H9 (cell line): ENCODE results near the gene GJB2. TPM values are rescaled to one million over a fixed set of nuclear protein-coding genes. Genes with fewer than 3 reads are reported as not detected.
A peak's percentile ranks its signal among the peaks of the same experiment; 100 is the strongest.

ENCODE experiments used
- DNase-seq: peaks from one replicate; pipeline ENCODE4 v3.0.0-alpha.2; 2017
- H2AFZ ChIP-seq: one replicate; pipeline ENCODE4 v1.6.1; 2013; ENCODE audit warnings: mild to moderate bottlenecking, low read length, control low read depth, moderate library complexity
- H2AK5ac ChIP-seq: 2 replicates; pipeline ENCODE4 v1.6.1; 2013; ENCODE audit warnings: low read length, control low read depth, mixed read lengths; ENCODE audit not compliant: insufficient read length
- H2BK120ac ChIP-seq: one replicate; pipeline ENCODE4 v1.6.1; 2013; ENCODE audit warnings: low read depth, mild to moderate bottlenecking, low read length, control low read depth, inconsistent platforms; ENCODE audit not compliant: poor library complexity, severe bottlenecking
- H2BK12ac ChIP-seq: 2 replicates; pipeline ENCODE4 v1.6.1; 2013; ENCODE audit warnings: low read length, control low read depth, mixed read lengths, low read depth; ENCODE audit not compliant: insufficient read length
- H2BK15ac ChIP-seq: 2 replicates; pipeline ENCODE4 v1.6.1; 2013; ENCODE audit warnings: low read depth, low read length, control low read depth
- H2BK20ac ChIP-seq: one replicate; pipeline ENCODE4 v1.6.1; 2013; ENCODE audit warnings: low read depth, mild to moderate bottlenecking, low read length, control low read depth, inconsistent platforms; ENCODE audit not compliant: poor library complexity, severe bottlenecking
- H2BK5ac ChIP-seq: 2 replicates; pipeline ENCODE4 v1.6.1; 2013; ENCODE audit warnings: low read length, control low read depth, mixed read lengths; ENCODE audit not compliant: insufficient read length
- H3K14ac ChIP-seq: 2 replicates; pipeline ENCODE4 v1.6.1; 2013; ENCODE audit warnings: low read length, control low read depth; ENCODE audit not compliant: insufficient read depth
- H3K18ac ChIP-seq: 2 replicates; pipeline ENCODE4 v1.6.1; 2013; ENCODE audit warnings: low read depth, mild to moderate bottlenecking, mixed read lengths, low read length, control low read depth; ENCODE audit not compliant: insufficient read length
- H3K23ac ChIP-seq: 2 replicates; pipeline ENCODE4 v1.6.1; 2013; ENCODE audit warnings: low read length, control low read depth, mixed read lengths, low read depth; ENCODE audit not compliant: insufficient read length
- H3K23me2 ChIP-seq: 2 replicates; pipeline ENCODE4 v1.6.1; 2013; ENCODE audit warnings: low read depth, mild to moderate bottlenecking, mixed read lengths, low read length, control low read depth; ENCODE audit not compliant: insufficient read length, poor library complexity, severe bottlenecking
- H3K27ac ChIP-seq: 2 replicates; pipeline ENCODE4 v1.5.1; 2013; ENCODE audit warnings: low read length, control low read depth, mixed read lengths, low read depth; ENCODE audit not compliant: insufficient read length
- H3K27me3 ChIP-seq: 2 replicates; pipeline ENCODE4 v1.6.1; 2013; ENCODE audit warnings: low read length, control low read depth, inconsistent platforms; ENCODE audit not compliant: insufficient read depth
- H3K4ac ChIP-seq: 2 replicates; pipeline ENCODE4 v1.6.1; 2013; ENCODE audit warnings: low read depth, mild to moderate bottlenecking, control low read depth, inconsistent platforms, low read length, moderate library complexity
- H3K4me1 ChIP-seq: 2 replicates; pipeline ENCODE4 v1.6.1; 2013; ENCODE audit warnings: low read length, control low read depth, inconsistent platforms; ENCODE audit not compliant: insufficient read depth
- H3K4me2 ChIP-seq: 2 replicates; pipeline ENCODE4 v1.6.1; 2013; ENCODE audit warnings: low read length, control low read depth, mixed read lengths; ENCODE audit not compliant: insufficient read length, insufficient read depth
- H3K56ac ChIP-seq: 2 replicates; pipeline ENCODE4 v1.6.1; 2013; ENCODE audit warnings: low read depth, mild to moderate bottlenecking, mixed read lengths, low read length, control low read depth; ENCODE audit not compliant: insufficient read length
- H3K79me1 ChIP-seq: 2 replicates; pipeline ENCODE4 v1.6.1; 2013; ENCODE audit warnings: low read depth, mild to moderate bottlenecking, moderate library complexity, low read length, control low read depth, inconsistent platforms; ENCODE audit not compliant: insufficient read depth, poor library complexity, severe bottlenecking
- H3K79me2 ChIP-seq: 2 replicates; pipeline ENCODE4 v1.6.1; 2013; ENCODE audit warnings: low read length, control low read depth, inconsistent platforms; ENCODE audit not compliant: insufficient read depth
- H3K9ac ChIP-seq: 2 replicates; pipeline ENCODE4 v1.6.1; 2013; ENCODE audit warnings: low read length, control low read depth, mixed read lengths; ENCODE audit not compliant: insufficient read length; ENCODE audit errors: extremely low read depth
- H3K9me3 ChIP-seq: one replicate; pipeline ENCODE4 v1.6.1; 2013; ENCODE audit warnings: low read depth, low read length, inconsistent platforms; ENCODE audit not compliant: control insufficient read depth
- H3T11ph ChIP-seq: one replicate; pipeline ENCODE4 v1.6.1; 2013; ENCODE audit warnings: mild to moderate bottlenecking, low read length, control low read depth, inconsistent platforms
- H4K20me1 ChIP-seq: one replicate; pipeline ENCODE4 v1.6.1; 2013; ENCODE audit not compliant: control insufficient read depth, insufficient read length, insufficient read depth
- H4K5ac ChIP-seq: 2 replicates; pipeline ENCODE4 v1.6.1; 2013; ENCODE audit warnings: low read depth, mild to moderate bottlenecking, mixed read lengths, low read length, control low read depth; ENCODE audit not compliant: insufficient read length
- H4K8ac ChIP-seq: replicated peaks from 2 replicates; pipeline ENCODE4 v1.6.1; 2013; ENCODE audit warnings: low read length, control low read depth, mixed read lengths, low read depth; ENCODE audit not compliant: insufficient read length
- H4K91ac ChIP-seq: 2 replicates; pipeline ENCODE4 v1.6.1; 2013; ENCODE audit warnings: low read depth, mild to moderate bottlenecking, moderate library complexity, mixed read lengths, low read length, control low read depth; ENCODE audit not compliant: insufficient read length
- H3K27ac Mint-ChIP-seq, 3 experiments: 2 replicates in 2 of 3; 3 replicates in 1 of 3; pipeline ENCODE4 v1.8.0; 2020 to 2021; ENCODE audit warnings: mixed read lengths in 3 of 3, mild to moderate bottlenecking in 1 of 3, moderate library complexity in 1 of 3
- H3K27me3 Mint-ChIP-seq: 2 replicates; pipeline ENCODE4 v1.8.0; 2021; ENCODE audit warnings: low read depth, mild to moderate bottlenecking, moderate library complexity, mixed read lengths
- H3K36me3 Mint-ChIP-seq, 3 experiments: 2 replicates in 2 of 3; 3 replicates in 1 of 3; pipeline ENCODE4 v1.8.0; 2020 to 2021; ENCODE audit warnings: low read depth in 3 of 3, mixed read lengths in 3 of 3; ENCODE audit not compliant: insufficient read depth in 1 of 3
- H3K4me1 Mint-ChIP-seq, 2 experiments: 2 replicates each; pipeline ENCODE4 v1.8.0; 2020; ENCODE audit warnings: mixed read lengths in 2 of 2
- H3K4me3 Mint-ChIP-seq, 2 experiments: 2 replicates in 1 of 2; 3 replicates in 1 of 2; pipeline ENCODE4 v1.8.0; 2020 to 2021; ENCODE audit warnings: mild to moderate bottlenecking in 2 of 2, mixed read lengths in 2 of 2, moderate library complexity in 1 of 2
- H3K9me3 Mint-ChIP-seq, 2 experiments: 2 replicates in 1 of 2; 3 replicates in 1 of 2; pipeline ENCODE4 v1.8.0; 2020; ENCODE audit warnings: mild to moderate bottlenecking in 2 of 2, mixed read lengths in 2 of 2, moderate library complexity in 1 of 2
- WGBS: extraction: QIAGEN DNeasy Blood & Tissue Kit; methylation state at CpG from one replicate; pipeline ENCODE4 v1.1.7; 2013; ENCODE audit warnings: missing lambda C conversion rate, low lambda C conversion rate, mixed read lengths; ENCODE audit not compliant: insufficient read length; ENCODE audit errors: extremely low coverage; 5-methylcytosine and 5-hydroxymethylcytosine counted together
- total RNA-seq: library from RNA; stranded (reverse); gene quantifications from 2 replicates; pipeline ENCODE4 v1.2.1, GENCODE V29; 2021
- TF ChIP-seq, protein P1 (sequence below): fragments of 200-600 bp; sonication (generic); conservative IDR thresholded peaks from 3 replicates; pipeline ENCODE4 v1.8.0; 2021; ENCODE audit warnings: antibody characterized with exemption, mild to moderate bottlenecking

Gene GJB2
- total RNA-seq, 1 experiment from 2014 or later: 0.28 TPM

- Histone ChIP-seq H2BK12ac (no peak overlapping the region), H2BK20ac (no peak overlapping the region), H3T11ph (no peak overlapping the region), H3K4ac (no peak overlapping the region), H3K9ac (no peak overlapping the region), H3K4me2 (peak overlapping the region; percentile 86), H2BK5ac (no peak overlapping the region), H4K5ac (no peak overlapping the region), H3K18ac (no peak overlapping the region), H3K56ac (no peak overlapping the region), H3K23ac (no peak overlapping the region), H2AK5ac (no peak overlapping the region), H4K20me1 (no peaks in the 10 kb centered on the region), H2AFZ (no peak overlapping the region), H3K14ac (no peak overlapping the region), H3K4me1 (no peaks in the 10 kb centered on the region), H3K27me3 (peaks cover 24% of the 10 kb centered on the region; the same call in 1 of the 2 replicates), H4K91ac (no peak overlapping the region), H3K27ac (no peak overlapping the region), H2BK15ac (no peak overlapping the region), H3K9me3 (no peaks in the 10 kb centered on the region), H3K79me1 (no peaks in the 10 kb centered on the region), H3K23me2 (peaks cover 9% of the 10 kb centered on the region), H2BK120ac (no peak overlapping the region), H4K8ac (no peak overlapping the region), H3K79me2 (no peaks in the 10 kb centered on the region)
- Mint-ChIP-seq H3K9me3 (peaks cover 0 to 3% of the 10 kb centered on the region in 2 experiments; a peak in 1 of 5 replicates), H3K4me3 (peak overlapping the region; percentile 71 to 82), H3K4me1 (peaks cover 8 to 9% of the 10 kb centered on the region in 2 experiments), H3K36me3 (peaks cover 0 to 2% (median 0%) of the 10 kb centered on the region in 3 experiments; a peak in 2 of 7 replicates), H3K27me3 (peaks cover 66% of the 10 kb centered on the region), H3K27ac (no peak overlapping the region)
- TF ChIP-seq, protein P1, sequence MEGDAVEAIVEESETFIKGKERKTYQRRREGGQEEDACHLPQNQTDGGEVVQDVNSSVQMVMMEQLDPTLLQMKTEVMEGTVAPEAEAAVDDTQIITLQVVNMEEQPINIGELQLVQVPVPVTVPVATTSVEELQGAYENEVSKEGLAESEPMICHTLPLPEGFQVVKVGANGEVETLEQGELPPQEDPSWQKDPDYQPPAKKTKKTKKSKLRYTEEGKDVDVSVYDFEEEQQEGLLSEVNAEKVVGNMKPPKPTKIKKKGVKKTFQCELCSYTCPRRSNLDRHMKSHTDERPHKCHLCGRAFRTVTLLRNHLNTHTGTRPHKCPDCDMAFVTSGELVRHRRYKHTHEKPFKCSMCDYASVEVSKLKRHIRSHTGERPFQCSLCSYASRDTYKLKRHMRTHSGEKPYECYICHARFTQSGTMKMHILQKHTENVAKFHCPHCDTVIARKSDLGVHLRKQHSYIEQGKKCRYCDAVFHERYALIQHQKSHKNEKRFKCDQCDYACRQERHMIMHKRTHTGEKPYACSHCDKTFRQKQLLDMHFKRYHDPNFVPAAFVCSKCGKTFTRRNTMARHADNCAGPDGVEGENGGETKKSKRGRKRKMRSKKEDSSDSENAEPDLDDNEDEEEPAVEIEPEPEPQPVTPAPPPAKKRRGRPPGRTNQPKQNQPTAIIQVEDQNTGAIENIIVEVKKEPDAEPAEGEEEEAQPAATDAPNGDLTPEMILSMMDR: no peak
- WGBS: no CpG with 5 or more reads among the region's 18 CpGs
- no peak for DNase-seq
Measured at GRCh38 chr13:20159646-20160305, 33.0 kb downstream of the GJB2 start.
